ENCODE results near the gene THAP11. TPM values are rescaled to one million over a fixed set of nuclear protein-coding genes. Genes with fewer than 3 reads are reported as not detected.

THAP11 gene
- total RNA-seq, 2 experiments from 2014 or later, result 40.6 to 40.7 TPM

DNA sequence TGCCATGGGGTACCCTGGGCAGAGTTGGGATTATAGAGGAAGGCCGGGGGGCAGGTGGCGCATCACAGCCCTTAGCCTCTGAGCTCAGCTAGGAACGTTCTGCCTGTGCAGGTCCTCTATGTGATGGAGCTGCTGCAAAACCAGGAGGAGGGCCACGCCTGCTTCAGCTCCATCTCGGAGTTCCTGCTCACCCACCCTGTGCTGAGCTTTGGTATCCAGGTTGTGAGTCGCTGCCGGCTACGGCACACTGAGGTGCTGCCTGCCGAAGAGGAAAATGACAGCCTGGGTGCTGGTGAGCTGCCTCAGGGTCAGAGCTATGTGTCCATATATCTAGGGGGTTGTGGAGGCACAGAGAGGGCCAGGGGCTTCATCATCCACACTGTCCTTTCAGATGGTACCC lies 36.7 kb downstream of the THAP11 start:
- H3K27me3 Mint-ChIP-seq, result no peaks in the 10 kb centered on the region
- ChIA-PET CTCF (interaction anchor here (1.5 to 1.9 kb wide), 2 partner anchors 50 to 62 kb away, joined by 3 to 6 read pairs; no protein-coding TSS in a partner anchor), POLR2A (interaction anchor here (0.7 to 2.7 kb wide), 3 partner anchors 9 to 82 kb away, joined by 3 to 11 read pairs (median 3); partner anchors contain the start of gene PSMB10)
- peaks cover 21% of the 10 kb centered on the region for H3K4me1 Mint-ChIP-seq (ENCODE audit: low read depth)
- no peak for ATAC-seq
- H3K4me3 Mint-ChIP-seq, result no peak overlapping the region
- H3K27ac Mint-ChIP-seq, result no peak overlapping the region
- intact Hi-C loops (cut with micrococcal nuclease), result no loop called here
- peaks cover 35% of the 10 kb centered on the region for H3K36me3 Mint-ChIP-seq (ENCODE audit: low read depth)
- TF ChIP-seq, protein P1, sequence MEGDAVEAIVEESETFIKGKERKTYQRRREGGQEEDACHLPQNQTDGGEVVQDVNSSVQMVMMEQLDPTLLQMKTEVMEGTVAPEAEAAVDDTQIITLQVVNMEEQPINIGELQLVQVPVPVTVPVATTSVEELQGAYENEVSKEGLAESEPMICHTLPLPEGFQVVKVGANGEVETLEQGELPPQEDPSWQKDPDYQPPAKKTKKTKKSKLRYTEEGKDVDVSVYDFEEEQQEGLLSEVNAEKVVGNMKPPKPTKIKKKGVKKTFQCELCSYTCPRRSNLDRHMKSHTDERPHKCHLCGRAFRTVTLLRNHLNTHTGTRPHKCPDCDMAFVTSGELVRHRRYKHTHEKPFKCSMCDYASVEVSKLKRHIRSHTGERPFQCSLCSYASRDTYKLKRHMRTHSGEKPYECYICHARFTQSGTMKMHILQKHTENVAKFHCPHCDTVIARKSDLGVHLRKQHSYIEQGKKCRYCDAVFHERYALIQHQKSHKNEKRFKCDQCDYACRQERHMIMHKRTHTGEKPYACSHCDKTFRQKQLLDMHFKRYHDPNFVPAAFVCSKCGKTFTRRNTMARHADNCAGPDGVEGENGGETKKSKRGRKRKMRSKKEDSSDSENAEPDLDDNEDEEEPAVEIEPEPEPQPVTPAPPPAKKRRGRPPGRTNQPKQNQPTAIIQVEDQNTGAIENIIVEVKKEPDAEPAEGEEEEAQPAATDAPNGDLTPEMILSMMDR (IDR thresholded peaks at IDR 0.05), result no peak
- no peak for DNase-seq
- H3K9me3 Mint-ChIP-seq, result no peaks in the 10 kb centered on the region

DNA sequence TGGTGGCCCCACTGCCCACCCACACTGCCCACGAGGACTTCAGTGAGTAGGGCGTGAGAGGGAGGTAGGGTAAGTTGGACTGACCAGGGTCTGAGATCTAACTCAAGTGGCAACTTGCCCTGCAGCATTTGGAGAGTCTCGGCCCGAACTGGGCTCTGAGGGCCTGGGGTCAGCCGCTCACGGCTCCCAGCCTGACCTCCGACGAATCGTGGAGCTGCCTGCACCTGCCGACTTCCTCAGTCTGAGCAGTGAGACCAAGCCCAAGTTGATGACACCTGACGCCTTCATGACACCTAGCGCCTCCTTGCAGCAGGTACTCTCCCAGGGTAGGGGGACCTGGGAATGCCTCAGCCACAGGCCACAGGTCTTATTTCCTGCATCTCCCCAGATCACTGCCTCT lies 37.3 kb downstream of the THAP11 start:
- no peak overlapping the region for H3K27ac Mint-ChIP-seq
- H3K36me3 Mint-ChIP-seq (ENCODE audit: low read depth), result peaks cover 36% of the 10 kb centered on the region
- TF ChIP-seq, protein P1 (IDR thresholded peaks at IDR 0.05), result no peak
- POLR2A ChIA-PET, result interaction anchor here (0.7 to 2.7 kb wide), 5 partner anchors 8 to 81 kb away, joined by 3 to 11 read pairs (median 3); partner anchors contain the start of gene PSMB10
- no peak for DNase-seq
- H3K9me3 Mint-ChIP-seq, result no peaks in the 10 kb centered on the region
- intact Hi-C loops (cut with micrococcal nuclease), result no loop called here
- CTCF ChIA-PET, result interaction anchor here (1.7 to 1.9 kb wide), 3 partner anchors 63 to 161 kb away, joined by 5 to 6 read pairs (median 5); no protein-coding TSS in a partner anchor
- no peak for ATAC-seq
- no peaks in the 10 kb centered on the region for H3K27me3 Mint-ChIP-seq
- no peak overlapping the region for H3K4me3 Mint-ChIP-seq
- peaks cover 15% of the 10 kb centered on the region for H3K4me1 Mint-ChIP-seq (ENCODE audit: low read depth)

- Mint-ChIP-seq H3K4me3 (no peak overlapping the region), H3K27me3 (no peaks in the 10 kb centered on the region), H3K4me1 (ENCODE audit: low read depth) (peaks cover 12% of the 10 kb centered on the region), H3K27ac (no peak overlapping the region), H3K36me3 (ENCODE audit: low read depth) (peaks cover 37% of the 10 kb centered on the region), H3K9me3 (no peaks in the 10 kb centered on the region)
- intact Hi-C loops (cut with micrococcal nuclease), result no loop called here
- ATAC-seq (no peak), DNase-seq (no peak)
- POLR2A ChIA-PET, result interaction anchor here (0.7 to 2.7 kb wide), 3 partner anchors 10 to 56 kb away, joined by 3 to 11 read pairs (median 3); partner anchors contain the start of gene PSMB10
- CTCF ChIA-PET, result interaction anchor here (1.7 to 1.9 kb wide), 2 partner anchors 64 to 161 kb away, joined by 5 read pairs; no protein-coding TSS in a partner anchor
- TF ChIP-seq, protein P1 (IDR thresholded peaks at IDR 0.05), result no peak
These were observed 37.8 kb downstream of the THAP11 start for GRCh38 chr16:67879936-67880335.

GRCh38 chr16:67880584-67880983 lies 38.5 kb downstream of the THAP11 start:
- H3K9me3 Mint-ChIP-seq, result no peaks in the 10 kb centered on the region
- H3K4me1 Mint-ChIP-seq (ENCODE audit: low read depth), result peaks cover 5% of the 10 kb centered on the region
- ChIA-PET POLR2A (interaction anchor here (1.2 kb wide), 1 partner anchor 9 kb away, joined by 3 read pairs; no protein-coding TSS in a partner anchor), CTCF (interaction anchor here (1.7 to 6.3 kb wide), 3 partner anchors 45 to 160 kb away, joined by 5 to 81 read pairs (median 5); no protein-coding TSS in a partner anchor)
- no peak overlapping the region for H3K27ac Mint-ChIP-seq
- ATAC-seq, result no peak
- no peak overlapping the region for H3K4me3 Mint-ChIP-seq
- H3K36me3 Mint-ChIP-seq (ENCODE audit: low read depth), result peaks cover 37% of the 10 kb centered on the region
- TF ChIP-seq, protein P1 (IDR thresholded peaks at IDR 0.05), result no peak
- DNase-seq, result no peak
- intact Hi-C loops (cut with micrococcal nuclease), result no loop called here
- H3K27me3 Mint-ChIP-seq, result no peaks in the 10 kb centered on the region

DNA sequence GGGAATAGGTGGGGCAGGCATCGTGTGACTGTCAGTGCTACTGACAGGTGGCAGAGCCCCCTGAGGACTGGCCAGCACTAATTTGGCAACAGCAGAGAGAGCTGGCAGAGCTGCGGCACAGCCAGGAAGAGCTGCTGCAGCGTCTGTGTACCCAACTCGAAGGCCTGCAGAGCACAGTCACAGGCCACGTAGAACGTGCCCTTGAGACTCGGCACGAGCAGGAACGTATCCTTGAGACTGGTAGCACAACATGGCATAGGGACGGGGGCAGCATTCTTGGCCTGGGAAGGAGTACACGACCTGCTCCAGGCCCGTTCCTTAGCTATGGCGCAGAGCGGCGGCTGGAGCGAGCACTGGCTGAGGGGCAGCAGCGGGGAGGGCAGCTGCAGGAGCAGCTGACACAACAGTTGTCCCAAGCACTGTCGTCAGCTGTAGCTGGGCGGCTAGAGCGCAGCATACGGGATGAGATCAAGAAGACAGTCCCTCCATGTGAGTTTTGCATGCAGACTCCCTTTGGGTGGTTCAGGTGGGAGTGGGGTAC lies 39.6 kb downstream of the THAP11 start:
- no peak for ATAC-seq
- Mint-ChIP-seq H3K4me1 (ENCODE audit: low read depth) (no peaks in the 10 kb centered on the region), H3K4me3 (no peak overlapping the region), H3K36me3 (ENCODE audit: low read depth) (peaks cover 33% of the 10 kb centered on the region), H3K9me3 (no peaks in the 10 kb centered on the region), H3K27ac (no peak overlapping the region), H3K27me3 (no peaks in the 10 kb centered on the region)
- TF ChIP-seq, protein P1 (IDR thresholded peaks at IDR 0.05), result no peak
- no peak for DNase-seq
- ChIA-PET CTCF (interaction anchor here (0.9 to 6.3 kb wide), 10 partner anchors 8 to 159 kb away, joined by 4 to 81 read pairs (median 24); partner anchors contain the start of genes CTRL, EDC4 and PSKH1), POLR2A (interaction anchor here (0.9 to 1.2 kb wide), 3 partner anchors 29 to 51 kb away, joined by 3 to 4 read pairs (median 3); no protein-coding TSS in a partner anchor)
- intact Hi-C loops (cut with micrococcal nuclease), result loop anchor here (2.0 kb wide), 1 partner anchor 47 kb away; no protein-coding TSS in a partner anchor

All from activated CD8-positive, alpha-beta T cell treated with anti-CD3 and anti-CD28 coated beads for 36 hours (primary cell).